ENCODE measurements around the gene ACTN3. TPM values are rescaled to one million over a fixed set of nuclear protein-coding genes. Genes with fewer than 3 reads are reported as not detected.
A peak's percentile ranks its signal among the peaks of the same experiment; 100 is the strongest.
"Not testable (repeated sequence)": the region's sequence is repeated elsewhere in the genome, so short reads cannot be mapped to it uniquely, and the experiment has no call there.

ACTN3 gene
- total RNA-seq, 1 donor from 2014 or later, result 0.12 TPM

DNA sequence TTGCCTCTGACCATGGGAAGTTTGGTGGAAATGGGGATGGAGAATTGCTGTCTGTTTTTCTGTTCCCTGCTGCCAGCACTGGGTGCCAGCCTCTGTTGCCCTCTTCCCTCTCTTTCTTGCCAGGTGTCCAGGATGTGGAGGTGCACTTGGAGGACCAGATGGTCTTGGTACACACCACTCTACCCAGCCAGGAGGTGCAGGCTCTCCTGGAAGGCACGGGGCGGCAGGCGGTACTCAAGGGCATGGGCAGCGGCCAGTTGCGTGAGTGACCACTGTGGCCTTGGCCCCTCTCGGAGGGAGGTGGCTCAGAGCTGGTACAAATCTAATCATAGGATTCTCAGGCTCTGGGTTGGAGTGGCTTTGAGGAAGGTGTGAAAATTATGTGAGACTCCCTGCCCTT lies 52.3 kb downstream of the ACTN3 start:
- DNase-seq (ENCODE audit: low spot score), result no peak

- DNase-seq (ENCODE audit: low spot score), result no peak
Observed at GRCh38 chr11:66600219-66600618, 53.5 kb downstream of the ACTN3 start.

- no peak for DNase-seq (ENCODE audit: low spot score)
Observed at GRCh38 chr11:66600631-66601233, 54.0 kb downstream of the ACTN3 start.

GRCh38 chr11:66603072-66603471 lies 56.4 kb downstream of the ACTN3 start:
- DNase-seq (ENCODE audit: low spot score), result no peak

GRCh38 chr11:66604155-66604554 lies 57.5 kb downstream of the ACTN3 start:
- no peak for DNase-seq (ENCODE audit: low spot score)

DNA sequence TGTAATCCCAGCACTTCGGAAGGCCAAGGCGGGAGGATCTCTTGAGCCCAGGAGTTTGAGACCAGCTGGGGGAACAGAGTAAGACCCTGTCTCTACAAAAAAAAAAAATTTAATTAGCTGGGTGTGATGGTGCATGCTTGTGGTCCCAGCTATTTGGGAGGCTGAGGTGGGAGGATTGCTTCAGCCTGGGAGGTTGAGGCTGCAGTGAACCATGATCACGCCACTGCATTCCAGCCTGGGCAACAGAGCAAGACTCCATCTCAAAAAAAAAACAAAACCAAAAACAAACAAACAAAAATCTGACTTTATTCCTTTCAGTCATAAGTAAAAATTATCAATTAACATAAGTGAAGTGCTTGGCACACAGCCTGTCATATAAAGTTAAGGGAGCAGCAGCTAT lies 59.9 kb downstream of the ACTN3 start:
- not testable (repeated sequence) for DNase-seq (ENCODE audit: low spot score)

DNA sequence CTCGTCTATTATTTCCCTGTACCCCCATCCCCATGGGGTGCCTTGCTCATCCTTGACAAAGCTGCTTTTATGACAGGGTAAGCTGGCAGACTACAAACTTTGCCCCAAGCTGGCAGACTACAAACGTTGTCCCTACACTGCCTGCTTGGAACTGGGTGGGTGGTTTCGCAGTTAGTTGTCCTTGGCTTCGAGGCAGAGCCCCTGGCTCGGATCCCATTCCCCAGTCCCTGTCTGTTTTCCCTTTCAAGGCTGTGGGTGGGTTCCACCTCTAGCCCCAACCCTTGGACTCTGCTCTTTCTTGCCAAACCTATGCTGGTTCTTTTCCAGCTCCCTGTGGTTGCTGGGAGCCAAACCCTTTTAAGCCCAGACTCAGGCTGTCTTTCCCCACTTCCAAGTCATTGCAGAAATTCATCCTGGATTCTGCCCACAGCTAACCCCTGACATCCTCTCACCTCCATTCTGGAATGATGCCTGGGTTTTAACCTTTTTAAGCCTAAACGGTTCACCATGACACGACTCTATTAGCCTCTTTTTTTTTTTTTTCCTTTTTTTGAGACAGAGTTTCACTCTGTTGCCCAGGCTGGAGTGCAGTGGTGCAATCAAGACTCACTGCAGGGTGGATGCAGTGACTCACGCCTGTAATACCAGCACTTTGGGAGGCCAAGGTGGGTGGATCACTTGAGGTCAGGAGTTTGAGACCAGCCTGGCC lies 60.6 kb downstream of the ACTN3 start:
- peak; percentile 89 for DNase-seq (ENCODE audit: low spot score)

DNA sequence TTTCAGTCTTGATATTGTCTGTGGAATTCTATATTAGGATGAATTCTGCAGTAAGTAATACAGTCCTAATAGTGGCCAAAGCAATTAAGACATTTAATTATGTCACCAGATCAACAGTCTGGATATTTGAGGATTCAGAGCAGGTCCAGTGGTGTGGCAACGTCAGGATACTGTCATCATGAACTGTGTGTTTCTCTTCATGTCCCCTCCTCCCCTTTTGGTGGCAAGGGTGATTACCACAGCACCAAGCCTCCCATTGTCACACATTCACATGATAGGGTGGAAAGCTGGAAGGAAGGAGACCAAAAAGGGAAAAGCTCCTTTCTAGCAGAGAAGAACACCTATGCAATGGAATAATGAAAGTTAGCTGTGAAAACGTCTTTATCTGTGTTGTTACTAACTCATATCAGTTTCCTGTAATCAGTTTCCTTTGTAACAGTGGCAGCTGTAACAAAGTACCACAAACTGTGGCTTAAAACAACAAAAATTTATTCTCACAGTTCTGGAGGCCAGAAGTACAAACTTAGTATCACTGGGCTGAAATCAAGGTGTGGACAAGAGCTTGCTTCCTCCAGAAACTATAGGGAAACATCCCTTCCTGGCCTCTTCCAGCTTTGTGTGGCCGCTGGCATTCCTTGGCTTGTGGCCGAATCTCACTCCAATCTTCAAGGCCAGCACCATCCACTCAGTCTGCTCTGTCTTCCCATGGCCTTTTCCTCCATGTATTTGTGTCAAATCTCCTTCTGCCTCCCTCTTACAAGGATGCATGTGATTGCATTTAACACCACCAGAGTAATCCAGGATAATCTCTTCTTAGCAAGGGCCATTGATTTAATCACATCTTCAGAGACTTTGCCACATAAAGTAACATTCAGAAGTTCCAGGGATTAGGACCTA lies 63.3 kb downstream of the ACTN3 start:
- DNase-seq (ENCODE audit: low spot score), result no peak

DNA sequence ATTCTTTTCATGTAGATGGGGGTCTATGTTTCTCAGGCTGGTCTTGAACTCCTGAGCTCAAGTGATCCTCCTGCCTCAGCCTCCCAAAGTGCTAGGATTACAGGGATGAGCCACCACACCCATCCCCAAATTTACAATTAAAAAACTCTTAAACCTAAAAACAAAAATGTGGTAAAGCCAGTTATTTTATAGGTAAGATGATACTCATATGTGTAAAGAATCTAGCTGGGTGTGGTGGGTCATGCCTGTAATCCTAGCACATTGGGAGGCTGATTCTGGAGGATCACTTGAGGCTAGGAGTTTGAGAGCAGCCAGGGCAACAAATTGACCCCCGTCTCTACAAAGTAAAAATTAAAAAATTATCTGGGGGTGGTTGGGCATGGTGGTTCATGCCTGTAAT lies 65.8 kb downstream of the ACTN3 start:
- no peak for DNase-seq (ENCODE audit: low spot score)

Other genes starting within 250 kb of the ACTN3 start
- 34.7 TPM for gene CD248, start 229.9 kb upstream of the ACTN3 start, total RNA-seq
- gene RIN1, start 210.5 kb upstream of the ACTN3 start, total RNA-seq, result 16.0 TPM
- gene BRMS1, start 201.8 kb upstream of the ACTN3 start, total RNA-seq, result 32.2 TPM
- 43.8 TPM for gene B4GAT1, start 199.3 kb upstream of the ACTN3 start, total RNA-seq
- 19.0 TPM for gene SLC29A2, start 175.1 kb upstream of the ACTN3 start, total RNA-seq
- gene NPAS4, start 125.9 kb upstream of the ACTN3 start, total RNA-seq, result 1.5 TPM
- 32.8 TPM for gene MRPL11, start 108.1 kb upstream of the ACTN3 start, total RNA-seq
- gene PELI3, start 80.0 kb upstream of the ACTN3 start, total RNA-seq, result 20.3 TPM
- gene DPP3, start 66.5 kb upstream of the ACTN3 start, total RNA-seq, result 61.2 TPM
- gene BBS1, start 36.3 kb upstream of the ACTN3 start, total RNA-seq, result 72.9 TPM
- gene ZDHHC24, start 855 bp upstream of the ACTN3 start, total RNA-seq, result 24.1 TPM
- 87.4 TPM for gene CTSF, start 21.7 kb downstream of the ACTN3 start, total RNA-seq
- 1.0 TPM for gene CCDC87, start 46.2 kb downstream of the ACTN3 start, total RNA-seq
- 64.9 TPM for gene CCS, start 46.3 kb downstream of the ACTN3 start, total RNA-seq
- 84.5 TPM for gene RBM14, start 69.7 kb downstream of the ACTN3 start, total RNA-seq
- gene RBM4, start 91.8 kb downstream of the ACTN3 start, total RNA-seq, result 119 TPM
- 21.9 TPM for gene RBM4B, start 131.0 kb downstream of the ACTN3 start, total RNA-seq
- gene SPTBN2, start 182.3 kb downstream of the ACTN3 start, total RNA-seq, result 18.2 TPM

Data from mucosa of gallbladder (tissue), 1 donor.